LoVo (cell line): ENCODE data around the gene THTPA.

Experiments used
- DNase-seq: peaks from one replicate; pipeline ENCODE4 v3.0.0-alpha.2; 2016; ENCODE audit warnings: low spot score

THTPA gene, protein sequence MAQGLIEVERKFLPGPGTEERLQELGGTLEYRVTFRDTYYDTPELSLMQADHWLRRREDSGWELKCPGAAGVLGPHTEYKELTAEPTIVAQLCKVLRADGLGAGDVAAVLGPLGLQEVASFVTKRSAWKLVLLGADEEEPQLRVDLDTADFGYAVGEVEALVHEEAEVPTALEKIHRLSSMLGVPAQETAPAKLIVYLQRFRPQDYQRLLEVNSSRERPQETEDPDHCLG

DNA sequence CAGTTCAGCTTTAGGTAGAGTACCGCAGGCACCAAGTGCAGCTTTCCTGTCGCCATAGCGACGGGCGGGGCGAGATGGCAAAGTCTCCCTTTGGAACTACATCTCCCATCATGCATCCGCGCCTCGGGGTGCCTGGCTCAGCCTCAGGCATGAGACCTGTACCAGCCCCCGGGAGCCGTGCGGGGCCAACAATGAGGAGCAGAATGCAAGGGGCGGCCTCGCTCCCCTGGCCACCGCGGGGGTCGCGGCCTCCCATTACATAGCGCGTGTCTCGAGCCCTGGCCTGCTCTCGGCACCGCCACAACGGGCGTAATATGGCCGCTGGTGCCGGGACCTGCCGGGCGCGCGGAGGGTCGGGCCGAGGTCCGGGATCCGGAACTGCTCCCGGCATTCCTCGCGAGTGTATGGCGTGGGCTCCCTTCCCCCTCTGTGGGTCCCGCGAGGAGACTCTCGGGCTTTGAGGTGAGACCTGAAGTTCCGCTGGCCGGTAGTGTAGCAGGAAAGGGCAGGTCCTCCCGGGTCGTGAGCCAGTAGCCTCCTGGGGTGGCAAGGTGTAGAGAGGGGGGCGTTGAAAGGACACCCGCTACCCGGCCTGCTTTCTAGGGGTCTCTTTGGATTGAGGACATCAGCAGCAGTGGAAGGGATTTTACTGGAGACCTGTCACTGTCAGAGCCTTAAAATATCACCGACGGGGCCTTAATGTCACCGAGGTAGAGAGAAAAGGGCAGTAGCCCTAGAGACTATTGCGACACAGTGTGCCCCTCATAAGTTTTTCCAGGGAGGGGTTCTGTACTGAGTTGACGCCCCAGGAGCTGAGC lies at the start of gene THTPA:
TSS of gene THTPA (plus strand) at position 390 of the 818 bp plus-strand sequence. CDS start 487 bp downstream, outside the sequence.
- peak; percentile 87 for DNase-seq

DNA sequence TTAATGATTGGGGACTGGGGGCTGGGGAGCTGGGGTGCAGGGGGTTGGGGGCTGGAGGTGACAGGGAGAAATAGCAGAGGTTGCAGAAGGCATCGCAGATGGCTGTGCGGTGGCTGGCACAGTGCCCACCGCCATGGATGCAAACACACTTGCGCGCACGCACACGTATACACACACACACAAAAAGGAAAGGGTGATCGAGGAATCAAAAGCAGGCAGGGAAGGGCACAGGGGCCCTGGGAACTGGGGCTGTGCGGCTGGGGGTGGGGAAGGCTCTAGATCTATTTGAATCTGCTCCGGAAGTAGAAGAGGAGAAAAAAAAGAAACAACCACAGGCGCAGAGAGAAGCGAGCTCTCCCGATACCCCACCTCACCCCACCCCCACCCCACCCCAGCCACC lies 43.9 kb upstream of the THTPA start:
- no peak for DNase-seq

DNA sequence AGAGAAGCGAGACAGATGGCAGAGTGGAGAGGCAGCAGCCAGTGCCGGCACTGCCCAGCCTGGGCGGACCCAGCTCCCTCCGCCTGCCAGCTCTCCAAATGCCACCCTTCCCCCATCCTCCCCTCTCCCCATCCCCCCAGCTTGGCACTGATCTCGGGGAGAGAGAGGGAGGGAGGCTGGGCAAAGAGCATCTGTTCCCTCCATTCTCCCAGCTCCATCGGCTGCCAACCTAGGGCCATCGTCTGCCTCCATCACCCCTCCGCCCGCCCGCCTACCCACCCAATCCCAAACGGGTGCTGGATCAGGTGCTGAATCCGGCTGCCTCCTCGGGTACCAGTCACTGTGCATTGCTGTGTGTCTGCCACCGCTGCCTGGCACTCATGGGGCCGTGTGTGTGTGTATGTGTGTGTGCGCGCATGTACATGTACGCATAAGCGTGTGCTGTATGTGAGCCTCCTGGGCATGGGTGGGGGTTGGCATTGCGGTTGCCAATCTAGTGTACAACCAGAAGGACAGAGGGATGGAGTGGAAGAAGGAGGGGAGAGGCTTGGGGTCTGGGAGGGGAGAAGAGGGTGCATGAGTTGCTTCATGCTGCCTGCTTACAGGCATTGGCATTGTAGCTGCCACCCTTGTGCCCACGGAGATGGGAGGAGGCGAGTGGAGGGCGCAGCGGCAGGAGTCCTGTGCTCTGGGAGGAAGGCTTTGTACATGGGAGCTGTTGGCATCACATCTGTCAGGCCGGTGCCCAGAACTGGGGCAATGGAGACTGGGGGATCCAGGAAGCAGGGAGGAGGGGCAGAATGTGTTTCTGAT lies 42.9 kb upstream of the THTPA start:
- DNase-seq: no peak

DNA sequence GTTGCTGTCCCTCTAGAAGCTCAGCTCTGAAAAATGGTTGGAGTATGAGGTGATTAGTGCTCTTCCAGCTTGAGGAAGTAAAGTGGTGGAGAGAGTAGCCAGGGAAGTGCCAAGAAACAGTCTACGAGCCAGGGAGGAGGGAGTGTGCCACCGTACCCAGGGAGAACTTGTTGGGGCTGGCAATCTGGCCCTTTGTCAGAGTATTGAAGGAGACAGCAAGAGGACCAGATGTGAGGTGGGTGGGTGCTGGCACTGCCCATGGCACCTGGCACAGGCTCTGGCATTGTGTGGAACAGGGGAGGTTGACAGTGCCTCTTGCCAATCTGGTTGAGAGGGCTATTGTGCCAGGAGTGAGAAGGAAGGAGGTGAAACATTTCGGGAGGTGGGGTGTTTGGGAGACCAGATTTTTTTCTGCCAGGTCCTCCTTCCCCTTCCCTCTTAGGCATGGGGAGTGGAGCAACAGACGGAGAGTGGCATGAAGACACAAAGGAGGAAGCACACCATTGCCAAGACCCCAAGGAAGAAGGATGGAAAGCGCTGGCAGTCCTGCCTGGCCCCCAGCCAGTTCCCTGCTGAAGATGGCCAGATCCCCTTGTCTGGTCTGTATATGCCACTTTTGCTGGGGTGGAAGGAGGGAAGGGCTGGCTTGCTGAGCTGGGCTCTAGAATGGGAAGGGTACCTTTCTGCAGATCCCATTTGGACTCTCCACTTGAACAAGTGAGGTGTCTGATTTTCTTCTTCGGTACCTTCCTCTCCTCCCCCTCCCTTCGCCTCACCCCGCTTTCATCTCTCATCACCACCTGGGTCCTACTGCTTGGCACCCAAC lies 42.0 kb upstream of the THTPA start:
- no peak for DNase-seq

DNA sequence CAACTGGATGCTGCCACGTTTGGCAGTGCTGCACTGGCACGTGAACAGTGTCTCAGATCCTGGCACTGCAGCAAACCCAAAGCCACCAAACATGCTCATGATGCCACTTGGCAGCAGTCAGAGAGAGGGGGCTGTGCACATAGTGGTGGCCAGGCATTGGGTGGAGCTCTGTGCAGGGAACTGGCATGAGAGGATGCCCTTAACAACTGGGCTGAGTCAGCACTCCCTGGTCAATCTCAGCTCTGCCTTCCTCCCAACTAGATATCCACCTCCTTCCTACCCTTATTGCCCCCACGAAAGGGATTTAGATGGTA lies 41.5 kb upstream of the THTPA start:
- peak; percentile 1 for DNase-seq

DNA sequence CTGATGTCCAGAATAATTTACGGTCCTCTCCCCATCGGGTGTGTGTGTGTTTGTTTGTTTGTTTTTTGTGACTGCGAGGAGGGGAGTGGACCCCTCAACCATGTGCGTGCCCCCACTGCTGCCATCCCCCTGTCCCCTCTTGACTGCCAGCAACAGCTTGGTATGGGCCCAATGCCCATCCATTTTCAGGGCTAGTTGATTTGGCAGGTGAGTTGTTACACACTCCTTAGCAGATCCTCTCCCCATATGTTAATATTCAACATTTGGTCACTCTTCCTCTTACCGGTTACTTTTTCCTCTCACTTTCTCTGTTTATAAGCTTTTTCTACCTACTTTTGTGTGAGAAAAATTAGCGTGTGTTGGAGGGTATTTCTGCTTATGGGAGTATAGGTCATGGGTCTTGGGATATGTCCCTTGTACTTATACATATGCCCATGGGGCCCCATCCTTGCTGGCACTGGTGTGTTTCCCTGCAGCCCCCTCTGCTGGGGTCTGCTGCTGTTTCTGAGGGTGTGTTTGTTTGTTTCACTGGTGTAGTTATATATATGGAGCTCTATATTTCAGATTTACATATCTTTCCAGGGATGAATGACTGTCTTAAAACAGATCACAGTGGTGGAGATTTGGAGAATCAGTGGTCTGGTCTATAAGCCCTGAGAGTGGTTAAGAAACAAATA lies 38.3 kb upstream of the THTPA start:
- no peak for DNase-seq

DNA sequence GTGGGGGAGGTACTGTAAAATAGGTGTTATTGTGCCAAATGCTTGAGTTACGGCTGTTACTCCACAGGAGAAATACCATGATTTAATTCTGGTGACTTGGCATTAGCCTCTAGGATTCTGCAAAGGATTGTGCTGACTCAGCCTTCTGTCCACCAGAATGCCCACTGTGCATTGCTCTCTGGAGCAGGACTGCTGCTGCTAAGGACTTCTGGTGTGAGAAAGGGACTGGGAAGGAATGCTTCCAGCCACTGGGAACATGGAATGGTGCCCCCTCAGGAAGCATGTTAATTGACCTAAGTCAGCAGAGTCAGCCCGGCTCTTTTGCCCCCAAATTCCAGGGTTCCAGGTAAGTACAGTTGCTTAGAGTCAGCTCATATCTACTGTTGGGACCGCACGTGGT lies 37.4 kb upstream of the THTPA start:
- no peak for DNase-seq

DNA sequence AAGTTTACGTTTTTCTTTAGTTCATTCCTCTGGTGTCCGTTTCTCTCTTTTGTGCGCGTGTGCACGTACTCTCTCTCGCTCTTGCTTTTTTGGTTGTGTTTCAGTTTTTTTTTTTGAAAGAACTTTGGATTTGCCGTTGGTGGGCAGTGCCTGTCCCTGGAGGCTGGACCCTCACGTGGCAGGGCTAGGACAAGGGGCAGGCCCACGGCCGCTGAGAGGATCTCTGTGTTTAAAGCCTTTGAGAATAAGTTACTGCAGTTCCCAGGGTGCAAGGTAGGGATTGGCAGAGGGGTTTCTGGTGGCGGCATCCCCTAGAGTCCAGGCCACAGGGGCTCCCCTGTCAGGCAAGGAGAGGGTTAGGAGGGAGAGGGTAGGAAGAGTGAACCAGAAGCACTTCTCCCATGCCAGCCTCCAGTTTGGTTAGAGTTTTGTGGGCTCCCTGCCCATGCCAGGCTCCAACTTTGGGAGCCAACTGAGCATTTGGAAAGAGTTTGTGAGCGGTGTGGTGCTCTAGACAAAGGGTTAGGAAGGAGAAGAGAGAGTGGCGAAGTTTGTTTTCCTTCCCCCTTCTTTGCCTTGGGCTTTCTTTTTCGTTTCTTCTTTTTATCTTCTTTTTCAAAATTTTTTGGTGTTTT lies 35.1 kb upstream of the THTPA start:
- no peak for DNase-seq

DNA sequence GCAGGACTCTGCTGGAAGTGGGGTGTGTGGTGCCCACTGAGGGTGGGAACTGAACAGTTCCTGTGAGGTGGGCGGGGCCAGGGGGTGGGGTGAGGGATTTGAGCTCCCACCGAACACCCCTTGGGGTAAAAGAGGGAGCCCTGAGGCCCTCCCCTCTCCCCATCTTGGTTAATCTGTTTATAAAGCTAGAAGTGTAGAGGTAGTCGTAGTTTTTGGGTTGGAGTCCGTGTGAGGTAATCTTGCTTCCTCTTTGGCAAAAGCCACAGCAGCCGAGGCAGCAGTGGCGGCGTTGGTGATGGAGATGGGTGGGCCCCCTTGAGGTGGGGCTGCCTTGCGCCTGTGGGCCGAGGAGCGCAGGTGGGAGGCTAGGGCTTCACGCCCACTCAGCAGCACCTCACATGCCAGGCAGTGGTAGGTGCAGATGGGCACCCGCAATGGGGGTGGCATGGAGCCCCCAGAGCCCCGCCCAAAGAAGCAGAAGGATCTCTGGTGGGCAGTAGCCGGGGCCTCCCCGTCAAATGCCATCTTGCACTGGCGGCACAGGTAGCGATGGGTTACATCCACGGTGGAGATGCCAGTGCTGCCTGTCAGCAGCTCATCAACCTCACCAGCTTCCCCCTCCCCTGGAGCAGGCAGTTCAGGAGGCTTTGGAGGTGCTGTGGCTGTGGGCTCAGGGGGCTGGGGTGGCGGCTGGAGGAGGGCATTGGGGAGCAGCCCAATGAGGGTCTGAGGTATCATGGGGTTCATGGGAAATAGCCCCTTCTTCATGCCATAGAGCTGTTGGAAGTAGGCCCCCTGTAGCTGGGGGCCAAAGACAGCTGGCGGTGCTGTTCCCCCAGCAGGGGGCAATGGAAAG lies 34.1 kb upstream of the THTPA start:
- DNase-seq: no peak

DNA sequence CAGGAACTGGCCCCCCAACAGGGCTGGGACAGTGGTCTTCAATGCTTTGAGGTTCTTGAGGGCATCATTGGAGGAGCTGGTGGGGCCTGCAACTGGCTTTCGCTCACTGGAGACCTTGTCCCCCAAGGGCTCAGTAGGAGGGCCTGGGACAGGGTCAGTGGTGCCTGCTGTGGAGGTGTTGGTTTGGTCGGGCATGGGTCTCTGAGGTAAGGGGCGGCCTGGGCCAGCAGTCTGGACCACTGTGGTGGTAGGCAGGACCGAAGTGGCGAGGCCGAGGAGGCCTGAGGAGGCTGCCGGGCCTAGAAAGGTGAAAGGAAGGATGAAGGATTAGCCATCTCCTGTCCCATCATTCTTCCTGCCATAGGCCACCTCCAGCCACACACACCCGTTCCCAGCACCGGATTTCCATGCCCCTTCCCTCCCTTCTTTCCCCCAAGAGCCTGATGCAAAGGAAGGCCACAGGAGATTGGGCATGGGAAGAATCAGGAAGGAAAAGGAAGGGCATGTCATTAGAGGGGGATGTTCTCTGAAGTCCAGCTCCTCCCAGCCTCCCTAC lies 33.4 kb upstream of the THTPA start:
- DNase-seq: no peak

DNA sequence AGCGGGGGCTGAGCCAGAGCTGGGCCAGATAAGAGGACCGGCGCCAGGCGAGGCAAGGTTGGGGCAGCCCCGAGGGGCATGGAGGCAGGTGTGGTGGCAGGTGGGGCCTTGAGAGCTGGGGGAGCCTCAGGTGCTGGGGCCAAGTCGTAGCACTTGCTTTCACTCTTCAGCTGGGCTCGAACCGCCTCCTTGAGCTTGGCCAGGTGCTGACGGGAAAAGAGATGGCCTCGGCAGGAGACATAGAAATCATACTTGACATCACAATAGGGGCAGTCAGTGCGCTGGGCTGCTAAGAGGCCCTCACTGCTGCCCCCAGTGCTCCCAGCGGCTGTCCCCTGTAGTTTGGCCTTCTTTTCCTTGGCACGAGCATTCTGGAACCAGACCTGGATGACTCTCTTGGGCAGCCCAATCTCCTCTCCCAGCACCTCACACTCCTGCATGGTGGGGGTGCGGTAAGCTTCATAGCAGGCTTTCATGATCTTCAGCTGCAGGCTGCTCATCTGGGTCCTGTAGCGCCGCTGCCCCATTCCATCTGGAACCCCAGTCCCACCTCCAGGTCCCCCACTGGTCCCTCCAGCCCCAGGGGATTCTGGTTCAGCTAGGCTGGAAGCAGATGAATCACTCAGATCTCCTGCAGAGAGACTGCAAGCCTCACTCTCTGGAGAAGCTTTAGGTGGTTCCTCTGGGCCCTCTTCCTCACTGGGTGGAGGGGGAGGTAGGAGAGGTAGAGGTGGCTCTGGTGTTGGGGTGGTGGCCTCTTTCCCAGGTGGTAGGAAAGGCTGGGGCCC lies 32.6 kb upstream of the THTPA start:
- DNase-seq: no peak

DNA sequence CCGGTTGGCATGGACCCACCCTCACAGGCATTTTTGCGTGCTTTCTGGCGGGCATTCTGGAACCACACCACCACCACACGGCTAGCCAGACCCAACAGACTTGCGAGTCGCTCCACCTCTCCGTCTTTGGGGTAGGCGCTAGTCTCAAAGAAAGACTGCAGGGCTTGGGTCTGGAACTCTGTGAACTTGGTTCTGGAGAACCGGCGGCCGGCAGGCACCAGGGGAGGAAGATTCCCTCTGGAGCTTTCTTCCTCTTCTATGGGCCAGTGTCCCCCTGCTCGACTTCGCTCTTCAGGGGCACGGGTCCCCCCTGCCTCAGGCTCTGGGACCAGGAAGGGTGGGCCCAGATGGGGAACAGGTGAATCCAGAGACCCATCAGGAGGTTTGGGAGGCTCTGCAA lies 31.1 kb upstream of the THTPA start:
- no peak for DNase-seq

DNA sequence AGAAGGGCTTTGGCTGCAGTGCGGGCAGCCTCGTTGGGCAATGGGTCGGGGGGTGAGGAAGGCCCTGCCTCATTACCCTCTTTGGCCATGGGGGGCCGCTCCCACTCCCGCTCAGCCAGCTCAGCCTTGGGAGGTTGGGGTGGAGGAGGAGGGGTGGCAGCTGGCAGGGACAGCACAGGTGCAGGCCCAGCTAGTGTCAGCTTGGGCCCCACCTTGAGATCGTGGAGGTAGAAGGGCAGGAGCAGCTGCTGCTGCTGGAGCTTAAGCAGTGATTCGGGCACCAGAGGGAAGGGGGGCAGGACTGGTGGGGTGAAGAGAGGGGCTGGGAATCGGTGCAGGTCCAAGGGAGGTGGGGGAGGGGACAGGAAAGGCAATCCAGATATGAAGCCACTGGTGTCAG lies 30.5 kb upstream of the THTPA start:
- DNase-seq: no peak

DNA sequence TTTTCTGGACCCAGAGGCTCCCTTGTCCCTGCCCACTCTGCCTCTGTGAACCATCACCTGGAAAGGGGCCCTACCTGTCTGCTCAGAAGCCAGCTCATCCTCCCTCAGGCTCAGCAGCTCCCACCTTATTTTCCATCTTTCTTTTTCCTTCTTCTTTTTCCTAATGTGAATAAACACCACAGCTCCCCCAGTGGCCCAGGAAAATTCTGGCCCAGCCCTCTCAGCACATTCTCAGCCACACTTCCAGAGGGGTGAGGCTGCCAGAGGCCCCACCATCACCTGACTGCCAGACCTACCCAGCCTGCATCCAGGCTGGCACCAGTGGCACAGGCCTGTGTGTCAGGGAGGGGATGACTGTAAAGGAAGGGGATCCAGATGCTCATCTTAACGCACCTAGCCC lies 27.5 kb upstream of the THTPA start:
- DNase-seq: no peak

DNA sequence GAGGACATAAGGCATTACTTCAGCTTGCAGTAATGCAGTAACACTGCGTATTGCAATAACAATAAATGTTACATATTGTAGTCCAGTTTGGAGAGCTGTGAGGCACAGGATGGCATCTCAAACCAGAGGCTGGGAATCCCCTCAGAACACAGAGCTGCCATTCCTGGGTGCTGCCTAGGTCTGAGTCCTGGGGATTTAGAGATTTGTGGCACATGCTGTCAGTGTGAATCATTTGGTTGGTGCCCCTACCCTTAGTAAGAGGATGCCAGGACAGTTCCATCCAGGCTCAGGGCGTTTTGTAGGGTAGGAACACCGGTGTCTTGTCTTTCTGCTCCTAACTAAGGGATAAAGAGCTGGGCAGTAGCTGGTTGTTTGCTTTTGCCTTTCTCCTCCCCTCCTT lies 27.1 kb upstream of the THTPA start:
- DNase-seq: no peak

DNA sequence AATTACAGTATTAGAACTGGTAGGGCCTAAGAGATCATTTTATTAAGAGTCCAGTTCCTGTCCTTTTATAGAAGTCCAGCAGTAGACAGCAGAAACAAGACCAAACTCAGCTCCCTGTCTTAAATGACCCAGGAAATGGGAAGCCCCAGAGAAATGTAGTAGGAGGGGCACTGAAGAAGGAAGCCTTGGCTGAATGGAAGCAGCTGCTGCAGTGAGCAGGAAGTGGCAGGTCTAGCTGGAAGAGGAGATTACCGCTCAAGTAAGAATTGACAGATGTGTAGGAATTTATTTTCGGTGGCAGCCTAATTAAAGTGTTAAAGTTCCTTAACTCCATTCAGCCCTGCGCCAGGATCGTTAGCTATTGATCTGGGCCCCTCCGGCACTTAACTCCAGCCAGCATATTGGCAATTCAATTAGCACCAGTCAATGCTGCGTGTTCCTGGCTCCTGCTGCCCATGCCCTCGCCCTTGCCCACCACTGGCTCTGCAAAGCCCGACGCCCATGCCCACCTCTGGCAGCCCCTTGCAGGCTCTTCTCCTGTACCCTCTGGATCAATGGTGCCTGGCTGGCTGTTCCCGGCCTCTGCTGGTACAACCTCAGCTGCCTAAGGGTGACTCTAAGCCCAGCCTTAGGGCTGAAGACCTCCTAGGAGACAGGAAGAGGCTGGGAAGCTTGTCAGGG lies 25.6 kb upstream of the THTPA start:
- no peak for DNase-seq

DNA sequence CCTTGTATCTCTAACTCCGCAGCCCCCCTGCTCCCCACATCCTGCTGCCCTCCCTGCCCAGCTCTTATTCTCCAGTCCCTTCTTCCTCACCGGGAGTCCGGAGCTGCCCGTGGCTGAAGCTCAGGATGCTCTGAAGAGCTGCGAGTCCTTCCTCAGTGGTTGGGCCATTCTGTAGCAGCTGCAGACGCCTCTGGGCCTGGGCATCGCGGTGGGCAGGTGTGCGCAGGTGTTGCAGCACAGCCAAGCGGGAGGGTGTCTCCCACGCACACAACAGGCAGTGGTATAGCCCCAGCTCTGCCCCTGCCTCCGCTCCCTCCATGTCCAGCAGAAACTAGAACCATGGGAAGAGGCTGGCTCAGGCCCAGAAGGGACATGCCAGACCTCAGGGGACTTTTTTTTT lies 24.7 kb upstream of the THTPA start:
- no peak for DNase-seq

DNA sequence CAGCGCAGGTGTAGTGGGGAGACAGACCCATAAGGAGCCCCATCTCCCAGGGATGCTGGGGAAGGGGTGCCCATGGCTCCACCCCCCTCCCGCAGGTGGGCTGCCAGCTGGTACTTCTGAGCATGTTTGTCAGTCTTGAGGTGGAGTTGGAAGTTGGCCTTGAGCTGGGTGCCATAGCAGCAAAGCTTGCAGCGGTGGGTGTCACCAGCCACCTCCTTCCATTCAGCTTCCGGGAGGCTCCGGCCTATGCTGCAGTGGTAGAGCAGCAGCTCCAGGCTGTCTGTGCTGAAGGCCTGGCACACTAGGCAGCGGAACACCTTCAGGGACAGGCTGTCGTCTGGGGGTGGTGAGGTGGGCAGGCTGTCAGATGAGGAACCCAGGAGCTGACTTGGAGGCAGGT lies 23.4 kb upstream of the THTPA start:
- no peak for DNase-seq
